HTR-8/SVneo (cell line): Measurements from ENCODE around the gene ADNP2.

Experiments used
- DNase-seq: peaks from one replicate; pipeline ENCODE4 v3.0.0; 2011; ENCODE audit warnings: low spot score, mixed read lengths; ENCODE audit not compliant: insufficient read length
- FAIRE-seq: peaks from 2 replicates; lab custom pipeline; 2011; peaks lifted over from hg19 to GRCh38; lab: Jason Lieb, UNC

Gene ADNP2

GRCh38 chr18:80167931-80168330, 58.9 kb downstream of the ADNP2 start:
- FAIRE-seq = no peak
- DNase-seq = no peak

GRCh38 chr18:80168346-80168745, 59.3 kb downstream of the ADNP2 start:
- no peak for DNase-seq
- FAIRE-seq = no peak

GRCh38 chr18:80168982-80169381, 59.9 kb downstream of the ADNP2 start:
- DNase-seq (no peak), FAIRE-seq (no peak)

GRCh38 chr18:80169607-80170006, 60.5 kb downstream of the ADNP2 start:
- DNase-seq = no peak
- no peak for FAIRE-seq

- DNase-seq (no peak), FAIRE-seq (no peak)
Observed at GRCh38 chr18:80170395-80171053, 61.5 kb downstream of the ADNP2 start.

GRCh38 chr18:80171054-80171872, 62.2 kb downstream of the ADNP2 start:
- DNase-seq = no peak
- no peak for FAIRE-seq

- DNase-seq (no peak), FAIRE-seq (no peak)
Observed at GRCh38 chr18:80172056-80172455, 63.0 kb downstream of the ADNP2 start.

GRCh38 chr18:80173060-80173459, 64.0 kb downstream of the ADNP2 start:
- DNase-seq (no peak), FAIRE-seq (no peak)

- DNase-seq (no peak), FAIRE-seq (no peak)
Observed at GRCh38 chr18:80175451-80176204, 66.6 kb downstream of the ADNP2 start.

- DNase-seq (no peak), FAIRE-seq (no peak)
Observed at GRCh38 chr18:80176334-80177073, 67.4 kb downstream of the ADNP2 start.

GRCh38 chr18:80177128-80177527, 68.1 kb downstream of the ADNP2 start:
- peak; percentile 51 for FAIRE-seq
- DNase-seq = no peak

- FAIRE-seq (no peak), DNase-seq (no peak)
Observed at GRCh38 chr18:80178935-80179818, 70.1 kb downstream of the ADNP2 start.

GRCh38 chr18:80179857-80180558, 70.9 kb downstream of the ADNP2 start:
- no peak for FAIRE-seq
- no peak for DNase-seq

- no peak for FAIRE-seq
Observed at GRCh38 chr18:80180778-80181564, 71.9 kb downstream of the ADNP2 start.

GRCh38 chr18:80181642-80182461, 72.8 kb downstream of the ADNP2 start:
- no peak for FAIRE-seq

More at GRCh38 chr18:80180778-80181564, 71.9 kb downstream of the ADNP2 start:
- no peak for DNase-seq

GRCh38 chr18:80182855-80183254, 73.8 kb downstream of the ADNP2 start:
- no peak for DNase-seq
- FAIRE-seq = no peak

More at GRCh38 chr18:80181642-80182461, 72.8 kb downstream of the ADNP2 start:
- DNase-seq = no peak
